Measurements from ENCODE around the gene S100A1. TPM values are rescaled to one million over a fixed set of nuclear protein-coding genes. Genes with fewer than 3 reads are reported as not detected.

The S100A1 gene
- total and polyA plus RNA-seq, 2 of the 8 experiments (the other 6 are each of a cell fraction or from before 2014, with no cell fraction given) = 2.0 TPM; not detected in 1

DNA sequence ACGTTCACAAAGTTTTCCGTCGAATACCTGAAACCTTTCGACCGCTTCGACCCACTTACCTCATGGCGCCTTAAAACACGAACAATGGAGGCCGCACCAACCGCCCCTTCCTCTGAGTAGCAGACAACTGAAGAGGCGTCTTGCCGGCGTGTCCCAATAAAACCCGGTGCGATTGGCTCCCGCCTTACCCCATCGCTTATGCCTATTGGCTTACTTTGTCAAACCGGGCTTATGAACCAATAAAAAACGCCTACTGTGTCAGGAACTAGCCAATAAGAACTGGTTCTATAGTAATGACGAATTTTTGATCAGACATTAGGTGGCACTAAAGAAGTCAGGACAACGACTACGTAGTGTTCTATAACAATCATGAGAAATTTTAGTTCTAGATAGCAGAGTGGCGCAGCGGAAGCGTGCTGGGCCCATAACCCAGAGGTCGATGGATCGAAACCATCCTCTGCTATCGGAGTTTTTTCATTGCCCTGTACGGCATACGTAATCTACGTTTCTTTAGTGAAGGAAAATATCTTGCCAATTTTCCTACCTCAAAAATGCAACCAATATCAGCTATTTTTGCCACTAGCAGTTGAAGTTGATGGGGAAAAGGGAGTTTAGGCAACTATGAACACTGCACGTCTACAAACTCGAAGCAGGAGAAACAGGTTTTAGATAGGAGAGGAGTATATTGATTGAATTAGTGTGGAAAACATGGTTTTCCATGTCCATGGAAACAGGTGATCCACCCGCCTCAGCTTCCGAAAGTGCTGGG, 42.8 kb downstream of the S100A1 start, which contains the start of gene ILF2 (continued):
- TF ChIP-seq GTF2F1 (IDR thresholded peaks at IDR 0.05; ENCODE audit: borderline replicate concordance, low read depth, low read length) (peak; percentile 67; the same call in 1 of the 2 replicates), BRCA1 (IDR thresholded peaks at IDR 0.05; ENCODE audit: low read depth, low read length) (0 out of 2 replicates have a peak, but pooled peaks have one; percentile 4), SP2 (IDR thresholded peaks at IDR 0.05; ENCODE audit: low read length) (peak; percentile 14; the same call in 1 of the 2 replicates), CREB1 (IDR thresholded peaks at IDR 0.05) (peak; percentile 71; the same call in 1 of the 2 replicates), SP1 (IDR thresholded peaks at IDR 0.05; ENCODE audit: low read depth, low read length) (peak; percentile 98), RBBP5 (IDR thresholded peaks at IDR 0.05; ENCODE audit: borderline replicate concordance, low read depth, low read length) (peak; percentile 40; the same call in 1 of the 2 replicates), CHD2 (IDR thresholded peaks at IDR 0.05; ENCODE audit: low read length) (peak; percentile 80), MAFK (IDR thresholded peaks at IDR 0.05; ENCODE audit: low read depth, low read length) (peak; percentile 88; the same call in 1 of the 2 replicates), NANOG (IDR thresholded peaks at IDR 0.05; ENCODE audit: insufficient read depth, low read depth, low read length, poor library complexity, severe bottlenecking) (no peak), TAF7 (optimal IDR thresholded peaks at IDR 0.05; ENCODE audit: borderline replicate concordance, low read depth, low read length) (peak; percentile 90), ASH2L (IDR thresholded peaks at IDR 0.05; ENCODE audit: low read length) (peak; percentile 82), PHF8 (conservative IDR thresholded peaks at IDR 0.05; ENCODE audit: low read depth, low read length) (peak; percentile 90; the same call in 1 of the 2 replicates), NRF1 (IDR thresholded peaks at IDR 0.05; ENCODE audit: low read depth, low read length) (peak; percentile 28; the same call in 1 of the 2 replicates), TBP (IDR thresholded peaks at IDR 0.05; ENCODE audit: low read depth, low read length) (peak; percentile 100), POLR2A (IDR thresholded peaks at IDR 0.05; ENCODE audit: control extremely low read depth in 1 of 2, low read depth in 2 of 2, low read length in 2 of 2) (peak; percentile 90 to 95), SIN3A (conservative IDR thresholded peaks at IDR 0.05 in 1 of 2, IDR thresholded peaks at IDR 0.05 in 1 of 2; ENCODE audit: low read depth in 1 of 2, low read length in 2 of 2) (peak in 1 of 2 experiments; percentile 35; a peak in 1 of 4 replicates), MAX (IDR thresholded peaks at IDR 0.05) (peak; percentile 84), TAF1 (IDR thresholded peaks at IDR 0.05; ENCODE audit: low read depth, low read length) (peak; percentile 98), JUND (IDR thresholded peaks at IDR 0.05; ENCODE audit: low read length) (no peak), EZH2 (IDR thresholded peaks at IDR 0.05; ENCODE audit: low read depth, low read length, severe bottlenecking) (no peak)
- TF ChIP-seq, protein P1, sequence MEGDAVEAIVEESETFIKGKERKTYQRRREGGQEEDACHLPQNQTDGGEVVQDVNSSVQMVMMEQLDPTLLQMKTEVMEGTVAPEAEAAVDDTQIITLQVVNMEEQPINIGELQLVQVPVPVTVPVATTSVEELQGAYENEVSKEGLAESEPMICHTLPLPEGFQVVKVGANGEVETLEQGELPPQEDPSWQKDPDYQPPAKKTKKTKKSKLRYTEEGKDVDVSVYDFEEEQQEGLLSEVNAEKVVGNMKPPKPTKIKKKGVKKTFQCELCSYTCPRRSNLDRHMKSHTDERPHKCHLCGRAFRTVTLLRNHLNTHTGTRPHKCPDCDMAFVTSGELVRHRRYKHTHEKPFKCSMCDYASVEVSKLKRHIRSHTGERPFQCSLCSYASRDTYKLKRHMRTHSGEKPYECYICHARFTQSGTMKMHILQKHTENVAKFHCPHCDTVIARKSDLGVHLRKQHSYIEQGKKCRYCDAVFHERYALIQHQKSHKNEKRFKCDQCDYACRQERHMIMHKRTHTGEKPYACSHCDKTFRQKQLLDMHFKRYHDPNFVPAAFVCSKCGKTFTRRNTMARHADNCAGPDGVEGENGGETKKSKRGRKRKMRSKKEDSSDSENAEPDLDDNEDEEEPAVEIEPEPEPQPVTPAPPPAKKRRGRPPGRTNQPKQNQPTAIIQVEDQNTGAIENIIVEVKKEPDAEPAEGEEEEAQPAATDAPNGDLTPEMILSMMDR (IDR thresholded peaks at IDR 0.05; ENCODE audit: control extremely low read depth in 1 of 3, insufficient read depth in 1 of 3, low read depth in 1 of 3, low read length in 3 of 3) = peak in 1 of 3 experiments; percentile 27; a peak in 1 of 4 replicates

Data from H1 (cell line).